CD1c-positive myeloid dendritic cell (primary cell): ENCODE measurements around the gene WRAP73.

Experiments
- DNase-seq: peaks from one replicate; pipeline ENCODE4 v3.0.0-alpha.2; 2016; ENCODE audit errors: extremely low spot score

The WRAP73 gene

GRCh38 chr1:3646596-3646995 lies 3.3 kb downstream of the WRAP73 start:
- DNase-seq = no peak

GRCh38 chr1:3645666-3646355 lies 4.1 kb downstream of the WRAP73 start:
- DNase-seq = no peak

GRCh38 chr1:3645247-3645646 lies 4.7 kb downstream of the WRAP73 start:
- DNase-seq = no peak

- no peak for DNase-seq
These were observed 5.6 kb downstream of the WRAP73 start for GRCh38 chr1:3644273-3644672.

GRCh38 chr1:3642919-3643675 lies 6.8 kb downstream of the WRAP73 start:
- no peak for DNase-seq

- no peak for DNase-seq
These were observed 8.1 kb downstream of the WRAP73 start for GRCh38 chr1:3641816-3642215.

GRCh38 chr1:3641046-3641760 lies 8.7 kb downstream of the WRAP73 start:
- no peak for DNase-seq

- no peak for DNase-seq
These were observed 9.6 kb downstream of the WRAP73 start for GRCh38 chr1:3640121-3640837.

- no peak for DNase-seq
These were observed 10.4 kb downstream of the WRAP73 start for GRCh38 chr1:3639397-3639911.

GRCh38 chr1:3638676-3639075 lies 11.2 kb downstream of the WRAP73 start:
- no peak for DNase-seq

- DNase-seq = no peak
These were observed 11.9 kb downstream of the WRAP73 start for GRCh38 chr1:3638027-3638426.

- no peak for DNase-seq
These were observed 13.4 kb downstream of the WRAP73 start for GRCh38 chr1:3636531-3636930.

- DNase-seq = no peak
These were observed 13.8 kb downstream of the WRAP73 start for GRCh38 chr1:3636080-3636479.

- no peak for DNase-seq
These were observed 15.7 kb downstream of the WRAP73 start for GRCh38 chr1:3634059-3634800.

GRCh38 chr1:3633344-3634058 lies 16.4 kb downstream of the WRAP73 start:
- DNase-seq = no peak

- DNase-seq = no peak
These were observed 17.1 kb downstream of the WRAP73 start for GRCh38 chr1:3632716-3633343.

GRCh38 chr1:3632298-3632697 lies 17.6 kb downstream of the WRAP73 start:
- no peak for DNase-seq

- no peak for DNase-seq
These were observed 18.3 kb downstream of the WRAP73 start for GRCh38 chr1:3631320-3632260.

- DNase-seq = no peak
These were observed 19.0 kb downstream of the WRAP73 start for GRCh38 chr1:3630914-3631313.
